ENCODE measurements around the gene TBKBP1. TPM values are rescaled to one million over a fixed set of nuclear protein-coding genes. Genes with fewer than 3 reads are reported as not detected.

The TBKBP1 gene
- total RNA-seq, 1 donor from 2014 or later: 7.8 TPM

GRCh38 chr17:47757386-47757785 lies 63.4 kb downstream of the TBKBP1 start:
- Histone ChIP-seq H3K9me3 (ENCODE audit: control insufficient read depth in 3 of 3, low read length in 3 of 3) (peaks cover 0 to 4% (median 4%) of the 10 kb centered on the region in 3 donors), H3K4me3 (ENCODE audit: low read length in 3 of 3) (no peak overlapping the region), H3K9ac (ENCODE audit: low read depth in 1 of 3, low read length in 3 of 3) (no peak overlapping the region), H3K27me3 (ENCODE audit: control insufficient read depth in 3 of 3, insufficient read depth in 3 of 3, low read length in 3 of 3) (peaks cover 0 to 4% (median 3%) of the 10 kb centered on the region in 3 donors), H3K4me1 (ENCODE audit: control insufficient read depth in 3 of 3, insufficient read depth in 3 of 3, low read length in 3 of 3) (no peaks in the 10 kb centered on the region), H3K27ac (ENCODE audit: low read depth, low read length) (no peak overlapping the region), H3K36me3 (ENCODE audit: control insufficient read depth in 3 of 3, insufficient read depth in 3 of 3, low read length in 3 of 3) (no peaks in the 10 kb centered on the region)

- peaks cover 0 to 8% (median 4%) of the 10 kb centered on the region in 3 donors for H3K9me3 ChIP-seq (ENCODE audit: control insufficient read depth in 3 of 3, low read length in 3 of 3)
- no peak overlapping the region for H3K9ac ChIP-seq (ENCODE audit: low read depth in 1 of 3, low read length in 3 of 3)
- H3K27ac ChIP-seq (ENCODE audit: low read depth, low read length): no peak overlapping the region
- peaks cover 0 to 2% (median 0%) of the 10 kb centered on the region in 3 donors for H3K27me3 ChIP-seq (ENCODE audit: control insufficient read depth in 3 of 3, insufficient read depth in 3 of 3, low read length in 3 of 3)
- H3K4me1 ChIP-seq (ENCODE audit: control insufficient read depth in 3 of 3, insufficient read depth in 3 of 3, low read length in 3 of 3): no peaks in the 10 kb centered on the region
- H3K36me3 ChIP-seq (ENCODE audit: control insufficient read depth in 3 of 3, insufficient read depth in 3 of 3, low read length in 3 of 3): no peaks in the 10 kb centered on the region
- H3K4me3 ChIP-seq (ENCODE audit: low read length in 3 of 3): no peak overlapping the region
Measured at GRCh38 chr17:47760409-47761140, 66.6 kb downstream of the TBKBP1 start.

Small RNA genes within 50 kb of the gene (small RNA-seq; reads per million reads assigned to genes)
- gene AC015674.1: not detected

Other genes with a start within 250 kb of the TBKBP1 start
- 169 TPM for gene NPEPPS, start 163.1 kb upstream of the TBKBP1 start, total RNA-seq
- 119 TPM for gene KPNB1, start 44.2 kb upstream of the TBKBP1 start, total RNA-seq
- not detected for gene TBX21, start 39.1 kb downstream of the TBKBP1 start, total RNA-seq
- 8.4 TPM for gene OSBPL7, start 127.6 kb downstream of the TBKBP1 start, total RNA-seq
- 19.8 TPM for gene MRPL10, start 137.4 kb downstream of the TBKBP1 start, total RNA-seq
- gene LRRC46, start 137.5 kb downstream of the TBKBP1 start, total RNA-seq: not detected
- gene SCRN2, start 147.1 kb downstream of the TBKBP1 start, total RNA-seq: 29.2 TPM
- gene SP6, start 157.0 kb downstream of the TBKBP1 start, total RNA-seq: under 0.01 TPM
- gene SP2, start 202.1 kb downstream of the TBKBP1 start, total RNA-seq: 0.52 TPM
- 12.0 TPM for gene PNPO, start 247.4 kb downstream of the TBKBP1 start, total RNA-seq